Mesenchymal stem cell (in vitro differentiated cells and primary cell): ENCODE data around the gene ZC3H12A.

Experiments
- DNase-seq: peaks from one replicate; pipeline ENCODE4 v3.0.0-alpha.2; 2013
- H2AFZ ChIP-seq: one replicate; pipeline ENCODE4 v1.6.1; 2013; ENCODE audit warnings: low read depth, mild to moderate bottlenecking, control low read depth, inconsistent platforms, low read length, moderate library complexity
- H2AK5ac ChIP-seq: 2 replicates; pipeline ENCODE4 v1.6.1; 2013; ENCODE audit warnings: low read length, moderate library complexity, mild to moderate bottlenecking, inconsistent platforms; ENCODE audit not compliant: severe bottlenecking
- H2BK120ac ChIP-seq: one replicate; pipeline ENCODE4 v1.6.1; 2013; ENCODE audit warnings: low read depth, mild to moderate bottlenecking, inconsistent platforms, low read length, moderate library complexity
- H2BK12ac ChIP-seq, 2 experiments: one replicate each; pipeline ENCODE4 v1.6.1; 2013; ENCODE audit warnings: inconsistent platforms in 2 of 2, low read length in 2 of 2, mild to moderate bottlenecking in 2 of 2, moderate library complexity in 2 of 2, control low read depth in 1 of 2
- H2BK15ac ChIP-seq: one replicate; pipeline ENCODE4 v1.6.1; 2013; ENCODE audit warnings: mild to moderate bottlenecking, low read depth, inconsistent platforms; ENCODE audit not compliant: poor library complexity, severe bottlenecking
- H2BK5ac ChIP-seq: 2 replicates; pipeline ENCODE4 v1.6.1; 2013; ENCODE audit warnings: low read depth, mild to moderate bottlenecking, low read length, control low read depth, inconsistent platforms; ENCODE audit not compliant: poor library complexity, severe bottlenecking
- H3K14ac ChIP-seq, 2 experiments: one replicate each; pipeline ENCODE4 v1.6.1; 2013; ENCODE audit warnings: inconsistent platforms in 2 of 2, low read length in 2 of 2, control low read depth in 1 of 2, mild to moderate bottlenecking in 1 of 2, moderate library complexity in 1 of 2
- H3K18ac ChIP-seq, 2 experiments: one replicate each; pipeline ENCODE4 v1.6.1; 2013; ENCODE audit warnings: inconsistent platforms in 2 of 2, low read length in 2 of 2, control low read depth in 1 of 2, low read depth in 1 of 2, mild to moderate bottlenecking in 1 of 2
- H3K23ac ChIP-seq, 2 experiments: one replicate each; pipeline ENCODE4 v1.6.1; 2013; ENCODE audit warnings: inconsistent platforms in 2 of 2, low read length in 2 of 2, mild to moderate bottlenecking in 2 of 2, moderate library complexity in 2 of 2, control low read depth in 1 of 2
- H3K27ac ChIP-seq: 2 replicates; pipeline ENCODE4 v1.5.1; 2013; ENCODE audit warnings: mild to moderate bottlenecking, moderate library complexity, low read length, control low read depth, inconsistent platforms; ENCODE audit not compliant: poor library complexity, severe bottlenecking
- H3K27me3 ChIP-seq, 2 experiments: 2 replicates each; pipeline versions ENCODE4 v1.6.1 to v1.7.0; 2013; ENCODE audit warnings: low read length in 2 of 2, mild to moderate bottlenecking in 2 of 2, moderate library complexity in 2 of 2, control low read depth in 1 of 2, inconsistent platforms in 1 of 2; ENCODE audit not compliant: control insufficient read depth in 1 of 2, insufficient read depth in 1 of 2
- H3K36me3 ChIP-seq, 2 experiments: 2 replicates each; pipeline versions ENCODE4 v1.6.1 to v1.7.0; 2013; ENCODE audit warnings: low read length in 2 of 2, control low read depth in 1 of 2, inconsistent platforms in 1 of 2, low read depth in 1 of 2, mild to moderate bottlenecking in 1 of 2; ENCODE audit not compliant: insufficient read depth in 2 of 2, control insufficient read depth in 1 of 2
- H3K4ac ChIP-seq, 2 experiments: one replicate each; pipeline ENCODE4 v1.6.1; 2013; ENCODE audit warnings: inconsistent platforms in 2 of 2, low read length in 2 of 2, mild to moderate bottlenecking in 2 of 2, moderate library complexity in 2 of 2, control low read depth in 1 of 2, low read depth in 1 of 2
- H3K4me1 ChIP-seq: 2 replicates; pipeline ENCODE4 v1.6.1; 2013; ENCODE audit warnings: low read depth, low read length, control low read depth; ENCODE audit not compliant: control insufficient read depth, insufficient read depth
- H3K4me2 ChIP-seq: 2 replicates; pipeline ENCODE4 v1.6.1; 2013; ENCODE audit warnings: low read length, mild to moderate bottlenecking, inconsistent platforms; ENCODE audit not compliant: poor library complexity, severe bottlenecking
- H3K4me3 ChIP-seq, 2 experiments: 2 replicates each; pipeline versions ENCODE4 v1.5.1 to v1.7.0; 2013; ENCODE audit warnings: low read length in 2 of 2, mild to moderate bottlenecking in 2 of 2, control low read depth in 1 of 2, low read depth in 1 of 2; ENCODE audit not compliant: insufficient read depth in 1 of 2
- H3K79me1 ChIP-seq: replicated peaks from 2 replicates; pipeline ENCODE4 v1.6.1; 2013; ENCODE audit warnings: mild to moderate bottlenecking, control low read depth, low read length, inconsistent platforms; ENCODE audit not compliant: poor library complexity, severe bottlenecking
- H3K9ac ChIP-seq: 2 replicates; pipeline ENCODE4 v1.7.0; 2013; ENCODE audit warnings: mild to moderate bottlenecking, low read length, moderate library complexity
- H3K9me3 ChIP-seq: 2 replicates; pipeline ENCODE4 v1.7.0; 2013; ENCODE audit warnings: mild to moderate bottlenecking, low read length; ENCODE audit not compliant: control insufficient read depth
- H4K8ac ChIP-seq: one replicate; pipeline ENCODE4 v1.6.1; 2013; ENCODE audit warnings: inconsistent platforms, mild to moderate bottlenecking, low read length, moderate library complexity
- H4K91ac ChIP-seq: one replicate; pipeline ENCODE4 v1.6.1; 2013; ENCODE audit warnings: mild to moderate bottlenecking, low read length, inconsistent platforms
- WGBS: methylation state at CpG from one replicate; pipeline ENCODE4 v1.1.7; 2013; ENCODE audit warnings: mixed read lengths; 5-methylcytosine and 5-hydroxymethylcytosine counted together

The ZC3H12A gene

GRCh38 chr1:37497832-37498231 lies 23.5 kb downstream of the ZC3H12A start:
- peaks cover 6% of the 10 kb centered on the region for H3K4me1 ChIP-seq
- no peak overlapping the region for H2BK5ac ChIP-seq
- H3K4ac ChIP-seq: no peak overlapping the region
- 100% methylated on average over 1 of the region's 2 CpGs for WGBS
- no peak overlapping the region for H3K4me2 ChIP-seq
- no peak overlapping the region for H3K9ac ChIP-seq
- no peak for DNase-seq
- H2BK120ac ChIP-seq: no peak overlapping the region
- H3K18ac ChIP-seq: no peak overlapping the region
- peak overlapping the region; percentile 36 for H4K8ac ChIP-seq
- no peak overlapping the region for H3K14ac ChIP-seq
- no peak overlapping the region for H4K91ac ChIP-seq
- no peak overlapping the region for H2BK12ac ChIP-seq
- H3K79me1 ChIP-seq: peaks cover 21% of the 10 kb centered on the region
- no peak overlapping the region for H2BK15ac ChIP-seq
- no peak overlapping the region for H3K23ac ChIP-seq
- H3K27me3 ChIP-seq: no peaks in the 10 kb centered on the region
- no peaks in the 10 kb centered on the region for H3K9me3 ChIP-seq
- no peak overlapping the region for H3K27ac ChIP-seq
- peaks cover 23 to 68% of the 10 kb centered on the region in 2 experiments for H3K36me3 ChIP-seq
- no peak overlapping the region for H3K4me3 ChIP-seq
- H2AFZ ChIP-seq: no peak overlapping the region
- no peak overlapping the region for H2AK5ac ChIP-seq

GRCh38 chr1:37498872-37499617 lies 24.7 kb downstream of the ZC3H12A start:
- Histone ChIP-seq H3K4me2 (no peak overlapping the region), H4K8ac (no peak overlapping the region), H3K36me3 (peaks cover 29 to 68% of the 10 kb centered on the region in 2 experiments), H3K9me3 (no peaks in the 10 kb centered on the region), H3K18ac (no peak overlapping the region), H2BK120ac (no peak overlapping the region), H3K4ac (no peak overlapping the region), H2BK15ac (no peak overlapping the region), H3K79me1 (peaks cover 27% of the 10 kb centered on the region), H3K4me3 (no peak overlapping the region), H3K27me3 (no peaks in the 10 kb centered on the region), H3K27ac (peak overlapping the region; percentile 34), H2BK12ac (no peak overlapping the region), H2BK5ac (no peak overlapping the region), H3K14ac (no peak overlapping the region), H2AFZ (no peak overlapping the region), H2AK5ac (no peak overlapping the region), H3K4me1 (peaks cover 6% of the 10 kb centered on the region), H3K9ac (peak overlapping the region; percentile 51), H4K91ac (no peak overlapping the region), H3K23ac (no peak overlapping the region)
- 87% methylated on average over 4 of the region's 4 CpGs for WGBS
- peak; percentile 45 for DNase-seq

DNA sequence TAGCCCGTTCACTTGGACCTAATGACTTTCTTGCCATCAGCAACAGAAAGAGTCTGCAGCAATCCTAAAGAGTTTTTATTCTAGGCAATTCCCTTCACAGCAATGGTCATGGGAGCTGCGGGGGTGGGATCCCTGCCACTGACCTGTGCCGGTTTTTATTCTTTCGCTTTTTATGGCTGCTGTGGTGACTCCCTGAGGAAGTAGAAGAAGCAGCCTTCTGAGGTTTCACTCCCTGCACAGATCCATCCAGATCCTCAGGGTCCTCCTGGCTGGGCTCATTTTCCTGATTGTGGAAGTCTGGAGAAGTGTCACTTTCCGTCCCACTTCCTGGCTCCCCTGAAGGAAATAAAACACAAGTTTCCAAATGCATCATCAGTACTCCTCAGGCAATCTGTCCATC lies 27.3 kb downstream of the ZC3H12A start:
- WGBS: 88% methylated on average over 4 of the region's 5 CpGs

DNA sequence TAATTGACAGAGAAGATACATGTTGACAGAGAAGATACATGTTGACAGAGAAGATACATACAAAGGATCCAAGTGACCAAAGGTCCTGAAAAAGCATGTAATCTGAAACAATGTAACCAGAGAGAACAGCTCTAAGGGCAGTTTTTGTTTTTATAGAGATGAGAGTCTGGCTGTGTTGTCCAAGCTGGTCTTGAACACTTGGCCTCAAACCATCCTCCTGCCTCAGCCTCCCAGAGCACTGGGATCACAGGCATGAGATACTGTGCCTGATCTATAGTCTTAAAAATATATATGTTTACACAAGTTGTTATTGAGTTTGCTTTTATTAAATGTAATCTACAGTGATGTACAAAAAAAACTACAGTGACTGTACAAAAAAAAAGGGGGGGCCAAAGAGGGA lies 27.7 kb downstream of the ZC3H12A start:
- H3K14ac ChIP-seq: no peak overlapping the region
- no peak overlapping the region for H3K4me2 ChIP-seq
- H3K9ac ChIP-seq: no peak overlapping the region
- no peaks in the 10 kb centered on the region for H3K9me3 ChIP-seq
- no peak overlapping the region for H2BK5ac ChIP-seq
- no peak overlapping the region for H2AFZ ChIP-seq
- no peak for DNase-seq
- H3K27me3 ChIP-seq: no peaks in the 10 kb centered on the region
- no peak overlapping the region for H3K4ac ChIP-seq
- H3K18ac ChIP-seq: no peak overlapping the region
- no peak overlapping the region for H3K27ac ChIP-seq
- H3K4me1 ChIP-seq: peaks cover 6% of the 10 kb centered on the region
- no peak overlapping the region for H4K8ac ChIP-seq
- H3K36me3 ChIP-seq: peaks cover 37 to 77% of the 10 kb centered on the region in 2 experiments
- H2BK15ac ChIP-seq: no peak overlapping the region
- no peak overlapping the region for H2BK12ac ChIP-seq
- no peak overlapping the region for H2AK5ac ChIP-seq
- peaks cover 35% of the 10 kb centered on the region for H3K79me1 ChIP-seq
- no peak overlapping the region for H4K91ac ChIP-seq
- H3K4me3 ChIP-seq: no peak overlapping the region
- no peak overlapping the region for H3K23ac ChIP-seq
- no peak overlapping the region for H2BK120ac ChIP-seq

More for the DNA sequence above, 27.3 kb downstream of the ZC3H12A start:
- Histone ChIP-seq H3K79me1 (peaks cover 32% of the 10 kb centered on the region), H3K4me3 (no peak overlapping the region), H3K23ac (no peak overlapping the region), H3K9me3 (no peaks in the 10 kb centered on the region), H2BK120ac (no peak overlapping the region), H2BK12ac (no peak overlapping the region), H3K4me1 (peaks cover 6% of the 10 kb centered on the region), H2BK15ac (no peak overlapping the region), H3K27me3 (no peaks in the 10 kb centered on the region), H3K18ac (no peak overlapping the region), H2AK5ac (no peak overlapping the region), H2BK5ac (no peak overlapping the region), H3K36me3 (peaks cover 34 to 75% of the 10 kb centered on the region in 2 experiments), H2AFZ (no peak overlapping the region), H3K4me2 (no peak overlapping the region), H3K14ac (no peak overlapping the region), H3K4ac (no peak overlapping the region), H4K91ac (no peak overlapping the region), H3K9ac (no peak overlapping the region), H4K8ac (no peak overlapping the region), H3K27ac (no peak overlapping the region)
- DNase-seq: no peak
